Neuronal stem cell (in vitro differentiated cells): ENCODE data around the gene DPP6.

Experiments
- DNase-seq: peaks from one replicate; pipeline ENCODE4 v3.0.0-alpha.2; 2013; ENCODE audit warnings: low spot score
- H2AFZ ChIP-seq: one replicate; pipeline ENCODE4 v1.6.1; 2013; ENCODE audit warnings: mild to moderate bottlenecking, low read length, inconsistent platforms
- H2AK5ac ChIP-seq: 2 replicates; pipeline ENCODE4 v1.6.1; 2013; ENCODE audit warnings: low read depth, mild to moderate bottlenecking, inconsistent platforms, low read length, moderate library complexity, mixed read lengths
- H2BK120ac ChIP-seq: 2 replicates; pipeline ENCODE4 v1.6.1; 2013; ENCODE audit warnings: low read depth, mild to moderate bottlenecking, inconsistent platforms, low read length, moderate library complexity, mixed read lengths
- H2BK12ac ChIP-seq: one replicate; pipeline ENCODE4 v1.6.1; 2013; ENCODE audit warnings: low read length, inconsistent platforms
- H2BK15ac ChIP-seq: 2 replicates; pipeline ENCODE4 v1.6.1; 2013; ENCODE audit warnings: mild to moderate bottlenecking, low read length, inconsistent platforms, mixed read lengths
- H2BK5ac ChIP-seq: one replicate; pipeline ENCODE4 v1.6.1; 2013; ENCODE audit warnings: inconsistent platforms, mild to moderate bottlenecking, low read length, moderate library complexity
- H3K14ac ChIP-seq: one replicate; pipeline ENCODE4 v1.6.1; 2013; ENCODE audit warnings: low read length, inconsistent platforms
- H3K18ac ChIP-seq: 2 replicates; pipeline ENCODE4 v1.6.1; 2013; ENCODE audit warnings: low read length, inconsistent platforms
- H3K23ac ChIP-seq: 2 replicates; pipeline ENCODE4 v1.6.1; 2013; ENCODE audit warnings: low read depth, mild to moderate bottlenecking, mixed read lengths, low read length, inconsistent platforms; ENCODE audit not compliant: poor library complexity
- H3K27ac ChIP-seq: replicated peaks from 3 replicates; pipeline ENCODE4 v1.5.1; 2013; ENCODE audit warnings: low read length, inconsistent platforms
- H3K27me3 ChIP-seq, 3 experiments: 2 replicates each; pipeline ENCODE4 v1.6.1; 2013; ENCODE audit warnings: low read length in 3 of 3, mild to moderate bottlenecking in 2 of 3, inconsistent platforms in 1 of 3, low read depth in 1 of 3, mixed read lengths in 1 of 3, moderate library complexity in 1 of 3; ENCODE audit not compliant: control insufficient read depth in 3 of 3, insufficient read depth in 3 of 3
- H3K36me3 ChIP-seq, 2 donors: replicated peaks in 1 of 2; 2 replicates each; pipeline ENCODE4 v1.6.1; 2013; ENCODE audit warnings: low read length in 2 of 2; ENCODE audit not compliant: control insufficient read depth in 2 of 2, insufficient read depth in 2 of 2
- H3K4ac ChIP-seq: 2 replicates; pipeline ENCODE4 v1.6.1; 2013; ENCODE audit warnings: inconsistent platforms, mild to moderate bottlenecking, low read length, moderate library complexity
- H3K4me1 ChIP-seq, 2 donors: 1 replicate in 1 of 2; 2 replicates in 1 of 2; pipeline ENCODE4 v1.6.1; 2013; ENCODE audit warnings: low read length in 2 of 2, low read depth in 1 of 2; ENCODE audit not compliant: control insufficient read depth in 2 of 2, insufficient read depth in 1 of 2
- H3K4me2 ChIP-seq: one replicate; pipeline ENCODE4 v1.6.1; 2013; ENCODE audit warnings: mild to moderate bottlenecking, low read length, inconsistent platforms; ENCODE audit not compliant: insufficient read depth, poor library complexity, severe bottlenecking
- H3K4me3 ChIP-seq, 2 donors: 2 replicates each; pipeline ENCODE4 v1.5.1; 2013; ENCODE audit warnings: low read length in 2 of 2, mild to moderate bottlenecking in 2 of 2, inconsistent platforms in 1 of 2, moderate library complexity in 1 of 2
- H3K79me1 ChIP-seq: one replicate; pipeline ENCODE4 v1.6.1; 2013; ENCODE audit warnings: low read depth, mild to moderate bottlenecking, inconsistent platforms, low read length, moderate library complexity
- H3K9ac ChIP-seq: one replicate; pipeline ENCODE4 v1.6.1; 2013; ENCODE audit warnings: mild to moderate bottlenecking, low read depth, low read length, inconsistent platforms; ENCODE audit not compliant: poor library complexity
- H3K9me3 ChIP-seq, 2 donors: replicated peaks in 1 of 2; 2 replicates each; pipeline versions ENCODE3 to v1.6.1; 2013; ENCODE audit warnings: low read length in 2 of 2, mild to moderate bottlenecking in 2 of 2, inconsistent platforms in 1 of 2, low read depth in 1 of 2, mixed read lengths in 1 of 2, moderate library complexity in 1 of 2; ENCODE audit not compliant: control insufficient read depth in 2 of 2, insufficient read depth in 1 of 2
- H4K8ac ChIP-seq: one replicate; pipeline ENCODE4 v1.6.1; 2013; ENCODE audit warnings: low read depth, mild to moderate bottlenecking, inconsistent platforms, low read length, moderate library complexity
- H4K91ac ChIP-seq: one replicate; pipeline ENCODE4 v1.6.1; 2013; ENCODE audit warnings: low read length, low read depth, mild to moderate bottlenecking, inconsistent platforms; ENCODE audit not compliant: poor library complexity
- WGBS, 2 donors: extraction: QIAGEN DNeasy Blood & Tissue Kit; methylation state at CpG; one replicate each; pipeline ENCODE4 v1.1.7; 2013; ENCODE audit warnings: missing lambda C conversion rate in 2 of 2, mixed read lengths in 1 of 2; ENCODE audit not compliant: insufficient read length in 2 of 2, insufficient replicate concordance in 1 of 2; ENCODE audit errors: extremely low coverage in 2 of 2; 5-methylcytosine and 5-hydroxymethylcytosine counted together

DPP6 gene

DNA sequence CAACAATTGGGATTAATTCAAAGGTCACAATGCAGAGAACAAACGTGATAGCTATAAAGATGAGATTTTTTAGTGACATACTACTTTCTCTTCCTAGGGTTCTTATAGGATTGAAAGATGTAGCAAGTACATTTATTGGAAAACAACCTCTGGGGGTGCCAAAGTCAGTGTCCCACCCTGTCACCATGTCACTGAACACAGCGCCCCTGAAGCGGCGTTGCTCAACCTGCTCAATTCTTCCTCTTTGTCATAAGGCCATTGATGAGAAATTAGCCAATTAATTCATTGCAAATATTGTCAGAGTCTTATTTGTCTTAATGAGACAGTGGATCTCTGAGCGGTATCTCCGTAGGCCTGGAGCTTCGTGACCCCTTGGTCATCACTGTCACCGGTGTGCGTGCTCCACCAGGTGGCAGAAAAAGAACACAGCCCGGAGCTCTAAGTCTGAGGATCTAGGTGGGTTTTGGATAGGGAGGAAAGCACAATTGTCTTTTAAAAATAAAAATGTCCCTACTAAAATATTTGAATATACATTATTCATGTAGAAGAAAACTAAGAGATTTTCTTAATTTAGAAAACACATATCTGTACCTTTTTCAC lies 588.2 kb downstream of the DPP6 start:
- DNase-seq, result peak; percentile 27
- Histone ChIP-seq H3K18ac (no peak overlapping the region), H3K27me3 (no peaks in the 10 kb centered on the region), H2BK12ac (no peak overlapping the region), H3K27ac (no peak overlapping the region), H2AFZ (no peak overlapping the region), H3K9me3 (peaks cover 0 to 4% of the 10 kb centered on the region in 2 donors), H4K8ac (no peak overlapping the region), H2BK120ac (no peak overlapping the region), H3K4me3 (no peak overlapping the region), H3K4me2 (no peak overlapping the region), H3K79me1 (no peaks in the 10 kb centered on the region), H2BK15ac (no peak overlapping the region), H4K91ac (no peak overlapping the region), H3K14ac (no peak overlapping the region), H2BK5ac (no peak overlapping the region), H3K36me3 (no peaks in the 10 kb centered on the region), H3K4me1 (no peaks in the 10 kb centered on the region), H3K23ac (no peak overlapping the region), H2AK5ac (no peak overlapping the region), H3K9ac (no peak overlapping the region), H3K4ac (no peak overlapping the region)
- no CpG with 5 or more reads among the region's 10 CpGs for WGBS, 2 donors

GRCh38 chr7:154640917-154641316 lies 588.7 kb downstream of the DPP6 start:
- H3K27ac ChIP-seq, result no peak overlapping the region
- no peak overlapping the region for H2BK12ac ChIP-seq
- no peak overlapping the region for H4K91ac ChIP-seq
- DNase-seq, result no peak
- H3K18ac ChIP-seq, result no peak overlapping the region
- H3K27me3 ChIP-seq, result no peaks in the 10 kb centered on the region
- no peak overlapping the region for H4K8ac ChIP-seq
- no peak overlapping the region for H2BK15ac ChIP-seq
- no peaks in the 10 kb centered on the region for H3K4me1 ChIP-seq
- no peak overlapping the region for H3K14ac ChIP-seq
- no peaks in the 10 kb centered on the region for H3K79me1 ChIP-seq
- no CpG with 5 or more reads among the region's 4 CpGs for WGBS, 2 donors
- no peak overlapping the region for H2AK5ac ChIP-seq
- H3K9me3 ChIP-seq, result no peaks in the 10 kb centered on the region
- H2BK5ac ChIP-seq, result no peak overlapping the region
- no peak overlapping the region for H2BK120ac ChIP-seq
- H3K9ac ChIP-seq, result no peak overlapping the region
- H3K23ac ChIP-seq, result no peak overlapping the region
- H3K4me2 ChIP-seq, result no peak overlapping the region
- H2AFZ ChIP-seq, result no peak overlapping the region
- H3K4ac ChIP-seq, result no peak overlapping the region
- H3K4me3 ChIP-seq, result no peak overlapping the region
- no peaks in the 10 kb centered on the region for H3K36me3 ChIP-seq

DNA sequence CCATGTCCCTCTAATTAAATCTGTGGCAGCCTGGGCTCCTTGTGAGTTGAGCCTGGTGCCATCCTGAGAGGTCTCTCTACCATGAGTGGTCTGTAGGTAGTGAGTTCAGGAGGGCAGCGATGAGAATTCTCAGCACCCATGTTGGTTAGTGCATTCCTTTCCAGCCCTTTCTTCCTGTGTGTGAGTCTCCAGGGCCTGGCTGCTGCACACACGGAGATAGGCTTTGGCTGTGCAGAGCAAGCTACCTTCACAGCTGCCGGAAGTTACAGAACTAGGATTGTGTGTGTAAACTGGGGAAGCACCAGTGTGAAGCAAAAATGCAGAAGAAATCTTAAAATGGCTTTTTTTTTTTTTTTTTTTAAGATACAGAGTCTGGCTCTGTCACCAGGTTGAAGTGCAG lies 592.2 kb downstream of the DPP6 start:
- no peak overlapping the region for H3K14ac ChIP-seq
- H4K91ac ChIP-seq, result no peak overlapping the region
- H3K4me3 ChIP-seq, result no peak overlapping the region
- no peaks in the 10 kb centered on the region for H3K27me3 ChIP-seq
- no peak overlapping the region for H3K4ac ChIP-seq
- no peaks in the 10 kb centered on the region for H3K4me1 ChIP-seq
- no peak overlapping the region for H3K23ac ChIP-seq
- H2BK12ac ChIP-seq, result no peak overlapping the region
- H4K8ac ChIP-seq, result no peak overlapping the region
- no peaks in the 10 kb centered on the region for H3K36me3 ChIP-seq
- H3K18ac ChIP-seq, result no peak overlapping the region
- no peak overlapping the region for H3K4me2 ChIP-seq
- no peaks in the 10 kb centered on the region for H3K79me1 ChIP-seq
- no peaks in the 10 kb centered on the region for H3K9me3 ChIP-seq
- no peak overlapping the region for H3K9ac ChIP-seq
- H2BK120ac ChIP-seq, result no peak overlapping the region
- DNase-seq, result no peak
- H3K27ac ChIP-seq, result no peak overlapping the region
- H2AFZ ChIP-seq, result no peak overlapping the region
- H2AK5ac ChIP-seq, result no peak overlapping the region
- WGBS, 2 donors, result no CpG with 5 or more reads among the region's 3 CpGs
- H2BK5ac ChIP-seq, result no peak overlapping the region
- no peak overlapping the region for H2BK15ac ChIP-seq

DNA sequence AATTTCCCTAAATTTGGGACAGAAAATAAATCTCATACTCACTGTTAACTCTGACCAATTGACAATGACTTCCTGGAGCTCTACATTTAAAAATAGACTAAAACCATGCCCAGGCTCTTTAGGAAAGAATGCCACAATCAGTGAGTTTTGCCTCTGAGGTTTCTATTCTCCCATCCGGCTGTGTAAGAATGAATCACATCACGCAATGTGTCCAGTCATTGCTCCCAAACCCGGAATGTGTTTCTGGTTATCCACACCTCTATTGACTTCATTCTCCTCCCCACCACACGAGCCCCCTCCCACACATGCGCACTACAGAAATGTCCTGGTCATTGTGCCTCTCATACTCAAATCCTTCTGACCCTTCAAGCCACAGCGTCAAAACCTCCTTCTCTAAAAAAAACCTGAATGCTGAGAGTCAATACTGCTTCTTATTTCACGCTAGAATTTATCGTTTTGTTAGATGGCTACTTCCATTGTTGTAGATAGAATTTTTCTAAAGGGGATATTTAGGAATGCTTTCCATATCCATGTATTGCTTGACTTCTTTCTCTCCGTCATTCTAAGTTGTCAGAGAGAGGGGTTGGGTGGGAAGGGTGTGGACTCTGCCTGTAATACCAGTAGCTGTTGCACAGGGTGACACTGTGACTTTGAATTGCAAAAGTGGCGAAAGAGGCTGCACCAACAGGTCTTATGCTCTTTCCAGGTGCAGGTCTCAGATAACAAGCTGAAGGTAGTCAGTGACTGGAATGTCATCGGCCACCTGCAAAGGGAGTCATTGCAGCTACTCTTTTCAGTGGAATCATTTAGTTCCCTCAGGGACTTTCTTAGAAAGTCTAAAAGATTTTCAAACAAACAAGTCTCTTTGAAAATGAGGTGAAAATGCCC lies 594.2 kb downstream of the DPP6 start:
- Histone ChIP-seq H2BK5ac (no peak overlapping the region), H3K4me3 (no peak overlapping the region), H3K14ac (no peak overlapping the region), H4K91ac (no peak overlapping the region), H4K8ac (no peak overlapping the region), H2BK120ac (no peak overlapping the region), H3K9ac (no peak overlapping the region), H3K9me3 (peaks cover 0 to 2% of the 10 kb centered on the region in 2 donors), H3K4me1 (no peaks in the 10 kb centered on the region), H2BK15ac (no peak overlapping the region), H3K4ac (no peak overlapping the region), H2AK5ac (no peak overlapping the region), H3K27ac (no peak overlapping the region), H3K79me1 (no peaks in the 10 kb centered on the region), H3K18ac (no peak overlapping the region), H2BK12ac (no peak overlapping the region), H3K23ac (no peak overlapping the region), H3K27me3 (no peaks in the 10 kb centered on the region), H3K36me3 (no peaks in the 10 kb centered on the region), H2AFZ (no peak overlapping the region), H3K4me2 (no peak overlapping the region)
- no peak for DNase-seq
- no CpG with 5 or more reads among the region's 11 CpGs for WGBS, 2 donors
